GM12875 (cell line): ENCODE measurements around the gene GLRA3.

Experiments used
- H3K4me3 ChIP-seq: one replicate; pipeline ENCODE4 v1.5.1; 2011; ENCODE audit warnings: low read depth, low read length, control low read depth
- CTCF ChIP-seq: IDR thresholded peaks from 2 replicates; pipeline ENCODE4 v1.5.1; 2011; ENCODE audit warnings: low read depth, mild to moderate bottlenecking, control low read depth, inconsistent platforms, low read length, moderate library complexity, borderline replicate concordance; ENCODE audit not compliant: insufficient read depth

GLRA3 gene

GRCh38 chr4:174600391-174600790, 228.7 kb downstream of the GLRA3 start:
- H3K4me3 ChIP-seq: no peak overlapping the region
- TF ChIP-seq CTCF: no peak

DNA sequence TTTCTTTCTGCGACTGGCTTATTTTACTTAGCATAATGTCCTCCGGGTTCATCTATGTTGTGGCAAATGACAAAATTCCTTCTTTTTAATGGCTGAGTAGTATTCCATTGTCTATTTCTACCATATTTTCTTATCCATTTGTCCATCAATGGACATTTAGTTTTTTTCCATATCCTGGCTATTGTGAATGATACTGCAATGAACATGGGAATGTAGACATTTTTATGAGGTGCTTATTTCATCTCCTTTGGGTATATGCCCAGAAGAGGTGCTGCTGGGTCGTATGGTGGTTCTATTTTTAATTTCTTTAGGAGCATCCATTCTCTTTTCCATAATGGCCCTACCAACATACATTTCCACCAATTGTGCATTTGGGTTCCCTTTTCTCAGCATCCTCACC, 230.2 kb downstream of the GLRA3 start:
- H3K4me3 ChIP-seq: no peak overlapping the region
- TF ChIP-seq CTCF: no peak

DNA sequence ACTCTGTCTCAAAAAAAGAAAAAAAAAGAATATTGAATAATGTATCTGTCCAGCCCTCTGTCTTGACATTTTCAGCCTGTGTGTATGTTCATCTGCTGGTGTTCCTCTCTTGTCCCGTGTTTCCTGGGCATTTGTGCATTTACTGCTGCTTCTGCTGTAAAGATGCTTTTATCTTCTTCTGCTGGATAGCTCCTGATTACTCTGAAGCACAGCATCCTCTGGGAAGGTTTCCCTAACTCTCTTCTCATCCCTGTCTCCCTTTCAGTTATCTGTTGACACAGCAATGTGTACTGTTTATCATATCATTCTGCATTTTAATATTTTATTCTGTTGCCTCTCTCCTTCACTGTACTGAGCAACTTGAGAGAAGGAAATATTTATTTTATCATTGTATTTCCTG, 232.5 kb downstream of the GLRA3 start:
- no peak for TF ChIP-seq CTCF
- no peak overlapping the region for H3K4me3 ChIP-seq

DNA sequence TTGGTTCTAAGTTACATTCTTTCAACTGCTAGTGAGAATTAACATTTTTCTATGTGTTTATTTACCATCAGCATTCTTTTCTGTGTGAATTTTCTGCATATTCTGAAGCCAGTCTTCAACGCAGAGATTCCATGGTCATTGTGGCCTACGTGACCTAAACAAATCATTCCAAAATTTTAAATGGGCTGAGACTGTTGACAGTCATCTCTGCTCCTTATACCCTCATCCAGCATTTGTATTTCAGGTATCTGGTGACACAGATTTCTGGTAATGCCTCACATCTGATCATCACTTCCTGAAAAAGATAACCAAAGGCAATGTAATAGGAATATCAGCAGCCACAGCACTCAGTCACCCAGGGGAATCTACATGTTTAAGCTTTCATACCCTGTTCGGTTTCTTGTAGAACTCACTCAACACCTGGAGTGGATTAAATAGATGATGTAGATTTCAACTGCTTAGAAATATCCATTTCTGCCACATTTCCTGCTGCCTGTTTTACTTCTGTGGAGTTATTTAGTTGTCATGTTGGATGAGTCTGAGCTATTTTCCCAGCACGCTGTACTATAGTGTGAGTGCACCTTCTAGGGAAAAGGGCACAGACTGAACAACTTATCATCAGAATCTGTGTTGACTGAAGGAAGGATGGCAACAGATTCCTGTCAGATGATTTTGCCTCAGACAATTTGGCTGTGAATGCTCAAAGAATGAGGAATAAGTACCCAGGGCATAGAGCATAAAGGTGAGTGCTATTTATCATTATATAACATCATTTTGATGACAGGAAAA, 233.7 kb downstream of the GLRA3 start:
- no peak overlapping the region for H3K4me3 ChIP-seq
- TF ChIP-seq CTCF: no peak

- no peak for TF ChIP-seq CTCF
- no peak overlapping the region for H3K4me3 ChIP-seq
These were observed 235.3 kb downstream of the GLRA3 start for GRCh38 chr4:174593701-174594100.

GRCh38 chr4:174592985-174593335, 236.1 kb downstream of the GLRA3 start:
- no peak for TF ChIP-seq CTCF

GRCh38 chr4:174592256-174592984, 236.6 kb downstream of the GLRA3 start:
- no peak for TF ChIP-seq CTCF
- no peak overlapping the region for H3K4me3 ChIP-seq

More at GRCh38 chr4:174592985-174593335, 236.1 kb downstream of the GLRA3 start:
- no peak overlapping the region for H3K4me3 ChIP-seq
